ENCODE measurements around the gene STIP1.
A peak's percentile ranks its signal among the peaks of the same experiment; 100 is the strongest.
"Not testable (repeated sequence)": the region's sequence is repeated elsewhere in the genome, so short reads cannot be mapped to it uniquely, and the experiment has no call there.

STIP1 gene

DNA sequence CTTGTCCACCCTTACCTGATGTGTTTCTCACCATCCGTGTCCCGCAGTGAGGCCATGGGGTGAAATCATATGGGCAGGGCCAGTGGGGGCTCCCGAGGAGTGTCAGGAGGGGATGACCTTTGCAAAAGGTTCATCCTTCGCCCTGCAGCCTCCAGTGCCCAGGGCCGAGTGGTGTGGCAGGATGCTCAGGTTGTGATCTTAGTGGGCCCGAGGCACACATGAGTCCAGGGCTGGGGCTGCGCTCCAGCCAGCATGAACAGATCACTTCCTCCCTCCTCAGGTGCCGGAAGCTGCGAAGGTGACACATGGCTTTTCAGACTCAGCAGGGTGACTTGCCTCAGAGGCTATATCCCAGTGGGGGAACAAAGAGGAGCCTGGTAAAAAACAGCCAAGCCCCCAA lies 52.1 kb downstream of the STIP1 start:
- DNase-seq (ENCODE audit: low spot score), result no peak

DNA sequence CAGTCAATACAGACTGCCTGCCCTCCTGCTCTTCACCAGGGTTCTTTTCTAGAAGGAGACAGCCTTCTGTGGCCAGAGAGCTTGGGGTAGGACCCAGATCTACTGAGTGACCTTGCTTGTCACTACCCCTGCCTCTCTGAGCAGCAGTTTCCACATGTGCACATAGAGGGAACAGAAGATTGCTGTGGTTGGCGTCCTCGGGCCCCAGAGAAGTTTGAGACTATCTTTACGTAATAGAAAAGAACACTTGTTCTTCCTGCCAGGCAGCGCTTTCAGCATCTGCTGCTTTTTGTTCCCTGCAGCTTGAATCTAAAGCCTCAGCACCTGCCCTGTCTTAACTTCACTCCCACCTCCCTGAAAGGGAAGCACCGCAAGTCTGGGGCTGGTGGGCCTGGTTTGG lies 53.0 kb downstream of the STIP1 start:
- no peak for DNase-seq (ENCODE audit: low spot score)

DNA sequence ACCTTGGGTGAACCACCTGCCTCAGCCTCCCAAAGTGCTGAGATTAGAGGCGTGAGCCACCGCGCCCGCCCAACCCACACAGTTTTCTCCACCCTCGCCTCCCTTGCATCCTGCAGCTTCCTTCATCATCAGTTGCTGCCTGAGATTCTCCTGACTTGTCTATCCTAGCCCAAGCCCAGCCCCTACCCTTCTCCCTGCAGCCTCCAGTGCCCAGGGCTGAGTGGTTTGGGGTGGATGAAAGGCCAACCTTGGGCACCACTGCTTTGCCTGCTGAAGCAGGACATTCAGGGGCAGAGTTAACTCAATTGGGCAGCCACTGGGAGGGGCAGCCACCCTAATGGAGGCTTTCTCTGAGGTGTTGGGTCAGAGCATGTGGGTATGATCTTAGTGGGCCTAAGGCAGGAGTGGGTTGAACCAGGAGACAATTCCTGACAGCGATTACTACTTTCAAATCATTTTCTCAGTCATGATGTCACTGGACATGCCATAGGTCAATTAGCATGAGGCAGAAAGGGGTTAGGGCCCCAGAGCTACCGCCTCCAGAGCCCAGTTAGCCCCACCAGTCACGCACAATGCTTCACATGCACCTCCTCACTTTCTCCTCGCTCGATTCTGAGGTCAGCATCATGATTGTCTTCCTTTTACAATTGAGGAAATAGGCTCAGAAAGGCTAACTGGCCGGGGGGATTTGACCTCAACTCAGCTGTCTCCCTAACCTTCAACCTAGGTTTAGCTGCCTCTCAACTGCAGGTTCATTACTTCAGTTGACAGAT lies 53.9 kb downstream of the STIP1 start:
- DNase-seq (ENCODE audit: low spot score), result no peak

DNA sequence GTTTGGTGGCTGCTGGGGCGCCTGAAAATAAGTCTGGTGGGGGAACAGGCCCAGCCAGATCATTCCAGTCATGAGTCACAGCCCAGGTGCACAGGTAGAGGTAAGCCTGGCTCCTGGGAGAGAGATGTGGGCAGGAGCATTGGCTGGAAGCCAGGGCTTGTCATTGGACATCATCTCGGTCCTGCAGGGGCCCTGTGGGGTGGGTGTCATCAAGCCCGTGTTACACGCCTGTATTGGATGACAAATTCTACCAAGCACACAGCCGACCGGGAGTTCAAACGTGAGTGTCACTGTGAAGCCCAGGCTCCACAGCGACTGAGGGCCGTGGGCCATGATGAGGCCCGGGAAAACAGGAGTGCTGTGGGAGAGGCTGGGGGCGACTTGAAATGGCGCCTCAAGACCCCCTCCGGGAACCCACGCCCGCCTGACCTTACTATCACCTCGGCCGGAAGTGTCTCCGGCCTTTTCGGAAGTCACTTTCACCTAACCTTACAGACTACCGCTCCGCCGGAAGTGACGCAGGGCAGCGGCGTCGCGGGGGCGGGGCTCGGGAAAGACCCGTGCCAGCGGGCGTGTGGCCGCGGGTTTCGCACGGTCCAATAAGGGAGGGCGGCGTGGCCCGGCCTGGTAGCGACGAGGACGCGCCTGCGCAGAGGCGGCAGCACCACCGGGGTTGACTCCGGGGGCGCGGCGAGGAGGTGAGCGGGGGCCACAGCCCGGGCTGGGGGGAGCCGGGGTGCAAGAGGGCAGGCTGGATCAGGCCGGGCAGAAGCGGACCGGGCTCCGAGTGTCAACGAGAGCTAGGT lies 54.7 kb downstream of the STIP1 start, which contains the start of gene FKBP2:
Gene FKBP2, plus strand, starts transcription at position 661 of the 806 bp plus-strand sequence. CDS start 1,293 bp downstream, outside the sequence.
- peak; percentile 99 for DNase-seq (ENCODE audit: low spot score)

DNA sequence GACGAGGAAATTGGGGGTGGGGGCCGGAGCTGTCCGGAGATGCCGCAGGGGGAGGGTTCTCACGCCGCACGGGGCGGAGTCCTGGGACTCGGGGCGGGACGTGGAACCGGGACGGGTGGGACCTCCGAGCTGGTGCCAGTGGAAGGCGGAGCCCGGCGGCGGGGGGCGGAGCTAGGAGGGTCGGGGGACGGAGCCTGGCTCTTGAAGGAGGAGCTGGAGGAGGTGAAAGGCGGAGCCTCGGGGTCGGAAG lies 55.2 kb downstream of the STIP1 start:
- DNase-seq (ENCODE audit: low spot score), result peak; percentile 100

DNA sequence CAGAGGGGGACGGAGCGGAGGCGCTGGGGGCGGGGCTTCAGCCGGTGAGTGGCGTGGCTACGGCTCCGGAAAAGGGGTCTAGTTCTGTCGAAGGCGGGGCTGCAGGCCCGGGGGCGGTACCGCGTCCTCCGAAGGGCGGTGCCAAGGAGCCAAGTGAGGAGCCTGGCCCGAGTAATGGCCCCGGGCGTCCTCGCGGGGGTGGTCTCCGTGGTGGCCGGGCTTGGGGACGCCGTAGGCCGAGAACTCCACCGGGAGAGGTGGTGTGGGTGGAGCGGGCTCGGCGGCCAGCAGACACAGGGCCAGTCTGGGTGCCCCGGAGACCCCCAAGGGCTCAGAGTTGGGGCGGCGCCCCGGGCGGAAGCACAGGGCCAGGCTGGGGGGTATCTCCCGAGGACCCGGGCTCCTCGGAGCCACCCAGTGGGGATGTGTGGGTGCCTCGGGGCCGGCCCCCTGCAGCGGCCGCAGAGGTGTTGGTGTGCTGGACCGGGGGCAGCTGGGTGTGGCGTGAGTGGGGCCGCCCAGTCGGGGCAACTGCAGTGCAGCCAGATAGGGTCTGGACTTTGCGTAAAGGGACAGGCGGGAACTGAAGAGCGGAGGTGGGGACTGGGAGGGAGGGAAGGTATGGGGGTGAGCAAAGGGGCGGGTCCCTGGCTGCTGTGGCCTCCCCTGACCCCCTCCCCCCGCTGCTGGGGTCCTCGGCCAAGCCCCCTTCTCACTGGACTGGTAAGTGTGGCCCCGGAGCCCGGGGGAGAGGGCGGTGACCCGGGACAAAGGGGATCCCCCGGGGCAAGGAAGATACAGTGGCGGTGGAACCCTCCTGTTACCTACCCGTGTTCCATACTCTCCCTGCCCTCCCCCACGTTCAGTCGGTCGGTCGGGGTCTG lies 55.8 kb downstream of the STIP1 start:
- no peak for DNase-seq (ENCODE audit: low spot score)

DNA sequence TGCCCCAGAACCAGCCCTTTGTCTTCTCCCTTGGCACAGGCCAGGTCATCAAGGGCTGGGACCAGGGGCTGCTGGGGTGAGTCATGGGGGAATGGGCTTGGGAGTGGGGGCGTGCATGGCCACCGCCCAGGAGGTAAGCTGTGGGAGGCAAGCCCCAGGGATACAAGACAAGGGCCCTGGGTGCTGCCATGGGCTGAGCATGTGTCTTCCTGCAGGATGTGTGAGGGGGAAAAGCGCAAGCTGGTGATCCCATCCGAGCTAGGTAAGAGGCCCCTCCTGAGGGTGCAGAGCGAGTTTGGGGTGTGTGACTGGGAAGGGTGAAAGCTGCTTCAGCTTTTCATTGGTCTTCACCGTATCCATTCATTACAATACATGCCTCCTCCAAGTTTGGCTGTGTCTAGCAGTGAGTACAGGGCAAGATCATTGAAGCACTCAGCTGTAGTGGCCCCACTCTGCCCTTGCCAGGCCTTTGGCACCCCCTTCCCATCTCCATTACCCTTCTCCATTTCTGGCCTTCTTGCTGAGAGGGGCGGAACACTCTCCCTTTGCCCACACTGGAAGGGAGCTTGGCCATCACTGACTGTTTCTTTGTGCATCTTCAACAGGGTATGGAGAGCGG lies 57.4 kb downstream of the STIP1 start:
- DNase-seq (ENCODE audit: low spot score), result no peak

DNA sequence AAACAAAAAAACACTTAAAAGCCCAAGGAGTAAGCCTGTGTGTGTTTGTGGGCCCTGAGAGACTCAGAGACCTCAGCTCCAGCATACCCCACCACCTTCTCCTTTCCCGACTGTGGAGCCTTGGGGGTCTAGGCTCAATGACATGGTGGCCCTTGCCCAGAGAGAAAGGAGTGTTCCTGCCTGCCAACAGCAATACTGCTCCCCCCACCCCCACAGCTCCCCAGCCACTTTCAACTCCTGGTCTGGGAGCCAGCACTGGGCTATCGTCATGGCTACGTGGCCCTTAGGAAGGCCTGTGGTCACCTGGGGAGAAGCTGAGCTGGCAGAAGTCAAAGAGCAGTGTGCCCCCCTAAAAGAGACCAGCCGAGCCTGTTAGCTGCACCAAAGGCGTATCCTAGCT lies 58.1 kb downstream of the STIP1 start:
- no peak for DNase-seq (ENCODE audit: low spot score)

DNA sequence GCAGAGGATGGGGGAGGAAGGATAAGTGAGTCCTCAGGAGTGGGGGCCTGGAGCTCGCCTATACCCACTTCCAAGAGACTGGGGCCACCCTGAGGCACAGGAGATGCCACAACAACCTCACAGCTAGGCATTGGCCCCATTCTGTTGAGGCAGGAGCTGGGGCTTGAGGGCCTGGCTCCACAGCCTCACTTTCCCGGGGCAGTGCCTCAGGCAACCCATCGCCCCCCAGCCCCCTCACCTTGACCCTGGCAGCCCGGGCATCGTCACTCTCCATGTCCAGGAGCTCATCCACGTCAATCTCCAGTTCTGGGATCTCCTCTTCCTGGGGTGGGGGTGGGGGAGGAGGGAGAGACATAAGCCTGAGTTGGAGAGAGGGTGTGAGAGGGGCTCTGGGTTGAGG lies 59.0 kb downstream of the STIP1 start:
- DNase-seq (ENCODE audit: low spot score), result no peak

DNA sequence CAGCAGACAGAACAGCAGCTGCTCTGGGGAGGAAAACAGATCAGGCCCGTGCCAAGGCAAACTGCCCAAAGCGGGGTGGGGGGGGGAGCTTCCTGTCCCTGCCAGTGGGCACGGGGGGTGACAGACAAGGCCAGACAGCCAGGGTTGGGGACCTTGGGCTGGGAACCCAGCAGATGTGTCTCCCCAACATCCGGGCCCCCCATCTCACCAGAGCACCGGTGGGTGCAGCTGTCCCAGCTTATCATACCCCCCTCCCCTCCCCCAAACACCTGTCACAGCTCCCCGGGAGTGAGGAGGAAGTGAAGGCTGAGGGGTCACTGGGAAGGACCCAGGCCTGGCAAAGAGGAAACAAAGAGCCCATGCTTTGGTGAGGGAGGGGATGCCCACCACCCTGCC lies 59.4 kb downstream of the STIP1 start:
- DNase-seq (ENCODE audit: low spot score), result peak; percentile 85

DNA sequence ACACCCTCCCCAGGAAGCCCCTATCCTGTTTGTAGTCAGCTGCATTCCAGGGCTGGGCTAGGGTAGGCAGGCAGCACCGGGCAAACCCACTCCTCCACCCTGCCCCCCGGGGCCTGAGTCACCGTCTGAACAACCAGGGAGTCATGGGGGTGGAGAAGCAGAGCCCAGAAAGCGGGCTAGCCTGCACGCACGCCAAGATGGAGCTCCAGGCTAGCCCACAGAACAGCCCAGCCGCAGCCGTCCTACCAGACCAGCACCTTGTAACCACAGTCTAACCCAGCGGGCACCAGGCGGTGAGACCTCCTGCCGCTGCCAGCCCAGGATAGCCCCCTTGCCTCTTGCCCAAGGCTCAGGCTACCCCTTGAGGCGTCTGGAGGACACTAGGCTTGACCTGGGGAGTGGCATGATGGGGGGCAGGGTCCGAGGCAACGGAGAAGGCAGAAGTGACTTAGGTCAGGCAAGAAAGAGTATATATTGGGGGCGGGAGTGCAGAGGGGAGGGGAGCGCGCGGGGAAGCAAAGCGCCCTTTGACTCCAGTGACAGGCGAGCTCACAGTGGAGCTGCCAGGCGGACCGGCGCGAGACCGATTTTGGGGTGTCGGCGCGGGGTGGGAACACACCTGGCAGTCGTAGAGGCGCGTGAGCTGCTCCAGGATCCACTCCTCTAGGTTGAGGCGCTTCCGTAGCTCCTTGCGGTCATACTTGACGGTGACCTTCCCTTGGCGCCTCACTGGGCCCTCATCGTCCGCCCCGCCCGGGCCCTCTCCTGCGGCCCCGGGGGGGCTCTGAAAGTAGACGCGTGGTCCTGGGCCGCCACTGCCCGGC lies 60.0 kb downstream of the STIP1 start:
- peak; percentile 84 for DNase-seq (ENCODE audit: low spot score)

DNA sequence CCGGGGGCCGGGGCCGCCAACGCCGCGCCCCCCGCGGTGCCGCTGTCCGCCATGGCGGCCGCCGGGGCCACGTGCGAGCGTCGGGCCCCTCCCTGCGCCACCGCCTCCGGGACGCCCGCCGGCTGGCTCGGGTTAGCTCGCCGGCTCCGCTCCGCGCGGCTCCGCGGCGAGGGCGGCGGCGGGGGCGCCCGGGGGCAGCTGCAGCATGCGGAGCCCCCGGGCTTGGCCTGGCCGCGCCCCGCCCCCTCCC lies 60.6 kb downstream of the STIP1 start:
- DNase-seq (ENCODE audit: low spot score), result not testable (repeated sequence)

DNA sequence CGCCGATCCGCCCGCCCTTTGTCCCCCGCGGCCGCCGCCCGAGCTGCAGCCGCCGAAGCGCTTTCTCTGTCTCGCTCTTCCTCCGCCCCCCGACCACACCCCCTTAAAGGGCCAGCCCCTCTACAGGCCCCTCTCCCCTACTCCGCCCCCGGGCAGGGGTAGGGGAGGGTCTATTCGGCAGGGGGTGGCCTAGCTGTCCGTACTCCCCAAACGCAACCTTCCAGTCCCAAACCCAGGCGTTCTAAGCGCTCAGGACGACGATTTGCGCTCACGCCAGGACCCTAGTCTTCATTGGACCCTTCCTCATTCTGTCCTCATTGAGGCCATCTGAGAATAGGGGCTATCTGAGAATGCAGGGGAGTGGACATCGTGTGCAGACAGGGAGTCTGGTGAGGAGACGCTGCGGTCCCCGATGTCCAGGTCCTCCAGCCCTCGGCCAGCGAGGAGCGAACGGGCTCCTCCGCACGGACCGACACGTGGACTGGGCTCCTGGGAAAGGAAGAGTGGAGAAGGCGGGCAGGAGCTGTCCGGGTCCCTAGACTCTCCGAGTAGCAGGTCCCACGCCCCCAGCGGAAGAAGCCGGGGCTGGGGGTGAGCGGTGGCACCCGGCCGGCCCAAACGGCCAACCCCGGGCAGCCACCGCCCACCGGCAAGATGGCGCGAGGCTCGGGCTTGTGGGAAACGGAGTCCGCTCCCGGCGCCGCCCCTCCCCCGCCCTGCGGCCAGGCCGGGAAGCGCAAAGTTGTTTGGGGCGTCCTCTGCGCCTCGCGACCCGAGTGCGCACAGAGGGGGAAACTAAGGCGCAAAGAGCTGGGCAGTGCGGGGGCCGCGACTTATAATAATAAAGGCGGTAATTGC lies 61.1 kb downstream of the STIP1 start, which contains the start of gene PPP1R14B:
Gene PPP1R14B, minus strand, starts transcription at position 73 of the 858 bp plus-strand sequence. CDS start 270 bp downstream, outside the sequence.
- peak; percentile 91 for DNase-seq (ENCODE audit: low spot score)

DNA sequence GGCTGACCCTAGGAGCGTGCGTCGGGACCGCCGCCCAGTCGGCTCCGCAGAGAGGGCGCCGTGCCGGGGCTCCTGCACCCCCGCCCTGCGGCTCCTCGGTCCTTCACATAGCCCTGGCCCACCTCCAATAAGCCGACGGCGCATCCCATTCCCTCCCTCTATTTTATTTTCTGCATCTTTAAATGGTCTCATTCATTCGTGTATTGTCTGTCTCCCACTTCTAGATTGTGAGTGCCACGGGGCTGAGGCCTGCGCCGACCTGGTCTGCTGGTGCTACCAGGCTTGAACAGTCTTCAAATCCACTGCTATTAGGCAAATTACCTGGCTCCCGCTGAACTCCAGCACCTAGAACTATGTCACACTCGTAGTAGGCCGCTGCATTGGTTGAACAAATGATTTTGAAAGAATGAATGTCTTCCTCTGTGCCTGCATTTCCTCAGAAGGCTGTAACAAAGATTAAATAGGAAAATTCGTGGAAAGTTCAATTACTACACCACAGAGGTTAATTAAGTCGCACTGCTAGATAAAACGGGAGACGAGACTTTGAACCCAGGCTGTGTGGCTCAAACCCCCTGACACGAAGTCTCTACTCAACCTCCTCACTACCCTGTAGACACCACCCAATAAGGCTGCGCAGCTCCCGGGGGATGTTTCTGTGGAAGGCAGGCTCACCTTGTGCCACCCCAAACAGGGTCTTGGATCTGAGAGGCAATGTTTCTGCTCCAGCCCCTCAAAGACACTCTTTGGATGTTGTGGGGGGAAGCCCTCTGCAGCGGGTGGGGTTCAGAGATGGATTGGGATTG lies 62.0 kb downstream of the STIP1 start:
- no peak for DNase-seq (ENCODE audit: low spot score)

DNA sequence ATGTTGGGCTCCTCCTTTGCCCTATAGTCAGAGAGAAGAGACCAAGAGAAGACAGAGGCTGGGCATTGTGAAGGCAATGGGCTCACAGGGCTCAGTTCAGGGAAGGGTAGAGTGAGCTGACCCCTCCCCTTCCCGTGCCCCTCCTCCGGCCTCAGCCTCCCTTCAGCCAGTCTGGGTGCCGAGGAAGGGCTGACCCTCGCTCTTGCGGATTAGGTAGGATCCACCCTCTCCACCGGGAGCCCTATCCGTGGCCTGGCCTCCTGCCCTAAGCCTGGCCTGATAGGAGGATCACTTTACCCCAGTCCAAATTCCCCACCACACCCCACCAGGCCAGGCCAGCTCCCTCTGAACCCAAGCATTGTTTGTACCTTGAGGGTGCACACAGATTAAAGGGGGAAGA lies 62.6 kb downstream of the STIP1 start:
- no peak for DNase-seq (ENCODE audit: low spot score)

DNA sequence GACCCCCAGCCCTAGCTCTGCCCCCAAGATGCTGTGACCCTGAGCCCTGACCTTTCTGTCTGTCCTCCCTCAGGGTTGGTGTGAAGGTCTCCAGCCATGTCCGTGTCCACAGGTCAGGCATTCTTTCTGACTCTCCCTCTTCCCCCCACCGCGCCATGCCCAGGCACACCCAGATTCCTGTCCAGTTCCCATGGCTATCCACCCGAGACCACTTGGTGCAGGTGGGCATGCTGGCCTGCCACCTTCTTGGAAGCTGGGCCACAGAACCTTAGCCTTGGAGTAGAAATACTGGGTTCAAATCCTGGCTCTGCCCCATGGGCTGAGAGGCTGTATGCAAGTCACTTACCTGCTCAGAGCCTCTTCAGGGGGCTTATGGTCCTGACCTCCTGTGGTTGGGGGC lies 63.1 kb downstream of the STIP1 start:
- no peak for DNase-seq (ENCODE audit: low spot score)

DNA sequence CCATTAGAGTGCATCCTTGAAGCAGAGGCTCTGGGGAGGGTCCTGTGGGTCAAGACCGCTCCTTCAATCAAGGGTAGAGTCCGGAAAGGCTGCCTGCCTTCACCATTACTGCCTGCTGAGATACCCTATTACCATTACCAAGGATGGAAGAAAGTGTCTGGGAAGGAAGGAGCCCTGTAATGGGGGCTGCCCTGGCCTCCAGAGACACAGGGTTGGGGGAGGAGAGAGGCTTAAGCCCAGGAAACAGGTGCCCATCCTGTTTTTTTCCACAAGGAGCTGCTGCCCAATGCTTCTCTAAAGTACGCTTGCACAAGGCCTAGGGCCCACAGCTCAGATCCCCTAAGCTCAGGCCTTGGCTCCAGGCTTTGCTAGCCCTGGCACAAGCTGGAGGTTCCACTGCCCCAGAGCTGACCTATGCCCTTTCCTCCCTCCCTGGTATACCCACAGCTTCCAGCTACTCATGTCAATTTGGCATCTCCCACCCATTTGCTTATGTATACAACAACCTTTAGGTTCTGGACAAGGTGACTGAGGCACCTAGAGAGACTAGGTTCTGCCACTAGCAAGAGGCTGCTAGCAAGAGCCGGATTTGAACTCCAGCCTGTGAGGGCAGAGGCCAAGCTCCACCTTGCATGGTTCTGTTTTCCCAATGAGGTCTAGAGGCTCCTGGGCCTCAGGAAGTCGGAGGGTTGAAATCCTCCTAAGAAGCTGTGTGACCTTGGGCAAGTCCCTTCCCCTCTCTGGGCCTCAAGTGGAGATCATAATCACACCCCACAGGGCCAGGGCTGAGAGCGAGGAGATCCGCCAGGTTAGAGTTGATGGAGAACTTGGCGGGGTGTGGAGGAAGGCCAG lies 63.8 kb downstream of the STIP1 start:
- no peak for DNase-seq (ENCODE audit: low spot score)

DNA sequence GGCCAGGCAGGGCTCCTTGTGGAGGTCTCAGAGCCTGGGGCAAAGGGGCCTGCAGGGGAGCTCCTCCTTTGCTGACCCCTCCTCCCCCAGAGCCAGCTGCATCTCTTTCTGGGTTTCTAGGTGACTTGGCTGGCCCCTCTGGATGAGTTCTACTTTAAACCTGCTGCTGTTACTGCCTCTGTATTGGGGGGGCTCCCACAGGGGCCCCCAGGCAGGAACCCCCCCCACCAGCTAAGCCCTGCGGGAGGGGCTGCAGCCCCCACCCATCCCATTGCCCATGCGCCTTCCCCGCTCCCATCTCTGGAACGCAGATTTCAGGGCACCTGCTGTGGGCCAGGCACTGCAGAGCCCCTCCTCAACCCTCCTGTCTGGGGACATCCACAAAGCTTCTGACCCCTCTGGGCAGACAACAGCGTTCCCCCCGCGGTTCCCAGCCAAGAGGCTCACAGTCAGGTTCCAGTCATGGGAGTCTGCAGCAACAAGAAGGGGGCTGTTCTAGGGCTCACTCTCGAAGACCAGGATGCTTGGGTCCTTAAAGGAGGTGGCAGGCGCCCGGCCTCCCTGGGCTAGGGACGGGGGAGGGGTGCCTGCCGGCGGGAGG lies 64.5 kb downstream of the STIP1 start:
- no peak for DNase-seq (ENCODE audit: low spot score)
